ENCODE results near the gene BANF1. TPM values are rescaled to one million over a fixed set of nuclear protein-coding genes. Genes with fewer than 3 reads are reported as not detected.

BANF1 gene
- total RNA-seq, 1 donor from 2014 or later = 180 TPM

- Mint-ChIP-seq H3K9me3 (ENCODE audit: unreplicated experiment) (peaks cover 2% of the 10 kb centered on the region), H3K36me3 (ENCODE audit: low read depth, unreplicated experiment) (peaks cover 3% of the 10 kb centered on the region), H3K4me1 (ENCODE audit: low read depth, unreplicated experiment) (peaks cover 11% of the 10 kb centered on the region), H3K27ac (ENCODE audit: unreplicated experiment) (no peak overlapping the region), H3K4me3 (ENCODE audit: unreplicated experiment) (no peak overlapping the region), H3K27me3 (ENCODE audit: low read depth, unreplicated experiment) (peaks cover 3% of the 10 kb centered on the region)
- Histone ChIP-seq H3K4me2 (ENCODE audit: low read length) (no peak overlapping the region), H3K4me3 (ENCODE audit: insufficient read depth, low read depth, low read length) (no peak overlapping the region), H3K36me3 (ENCODE audit: insufficient read depth, low read length) (peaks cover 9% of the 10 kb centered on the region), H3K79me2 (ENCODE audit: insufficient read depth, low read length) (peaks cover 17% of the 10 kb centered on the region), H4K20me1 (ENCODE audit: insufficient read depth, low read length) (peaks cover 3% of the 10 kb centered on the region), H2AFZ (ENCODE audit: low read depth, low read length) (no peak overlapping the region), H3K4me1 (ENCODE audit: insufficient read depth, low read length) (peaks cover 5% of the 10 kb centered on the region), H3K9ac (ENCODE audit: low read length) (no peak overlapping the region), H3K9me3 (ENCODE audit: insufficient read depth, low read depth, low read length) (no peaks in the 10 kb centered on the region), H3K27me3 (ENCODE audit: insufficient read depth, low read length) (peaks cover 3% of the 10 kb centered on the region), H3K27ac (ENCODE audit: low read depth, low read length) (no peak overlapping the region)
- TF ChIP-seq, protein P1, sequence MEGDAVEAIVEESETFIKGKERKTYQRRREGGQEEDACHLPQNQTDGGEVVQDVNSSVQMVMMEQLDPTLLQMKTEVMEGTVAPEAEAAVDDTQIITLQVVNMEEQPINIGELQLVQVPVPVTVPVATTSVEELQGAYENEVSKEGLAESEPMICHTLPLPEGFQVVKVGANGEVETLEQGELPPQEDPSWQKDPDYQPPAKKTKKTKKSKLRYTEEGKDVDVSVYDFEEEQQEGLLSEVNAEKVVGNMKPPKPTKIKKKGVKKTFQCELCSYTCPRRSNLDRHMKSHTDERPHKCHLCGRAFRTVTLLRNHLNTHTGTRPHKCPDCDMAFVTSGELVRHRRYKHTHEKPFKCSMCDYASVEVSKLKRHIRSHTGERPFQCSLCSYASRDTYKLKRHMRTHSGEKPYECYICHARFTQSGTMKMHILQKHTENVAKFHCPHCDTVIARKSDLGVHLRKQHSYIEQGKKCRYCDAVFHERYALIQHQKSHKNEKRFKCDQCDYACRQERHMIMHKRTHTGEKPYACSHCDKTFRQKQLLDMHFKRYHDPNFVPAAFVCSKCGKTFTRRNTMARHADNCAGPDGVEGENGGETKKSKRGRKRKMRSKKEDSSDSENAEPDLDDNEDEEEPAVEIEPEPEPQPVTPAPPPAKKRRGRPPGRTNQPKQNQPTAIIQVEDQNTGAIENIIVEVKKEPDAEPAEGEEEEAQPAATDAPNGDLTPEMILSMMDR (IDR thresholded peaks at IDR 0.05; ENCODE audit: insufficient read depth, low read depth, low read length) = no peak
- no peak for TF ChIP-seq EZH2 (IDR thresholded peaks at IDR 0.05; ENCODE audit: insufficient read depth, low read length)
- no peak for FAIRE-seq
- DNase-seq (ENCODE audit: low read depth) = no peak
Observed at GRCh38 chr11:66006891-66007176, 4.5 kb downstream of the BANF1 start.

DNA sequence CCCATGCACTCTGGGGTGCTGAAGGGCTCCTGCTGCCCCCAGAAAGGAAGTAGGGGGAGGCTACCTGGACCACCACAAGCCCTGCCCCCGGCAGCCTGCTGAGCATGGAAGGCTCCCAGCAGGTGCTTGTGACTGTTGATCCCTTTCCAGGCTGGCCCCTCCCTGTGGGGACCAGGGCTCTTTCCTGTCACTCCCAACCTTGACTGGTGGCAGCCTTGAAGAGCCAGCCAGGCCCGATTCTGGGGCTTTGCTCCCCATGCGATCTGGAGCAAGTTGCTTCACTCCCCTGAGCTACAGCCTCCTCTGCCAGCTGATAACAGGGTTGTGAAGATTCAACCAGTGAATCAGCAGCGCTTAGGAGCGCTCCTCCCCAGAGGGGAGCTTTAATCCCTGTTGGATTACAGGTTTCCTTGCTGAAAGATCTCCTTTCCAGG, 4.9 kb downstream of the BANF1 start:
- H3K36me3 ChIP-seq (ENCODE audit: insufficient read depth, low read length) = peaks cover 9% of the 10 kb centered on the region

GRCh38 chr11:66008095-66008467, 5.8 kb downstream of the BANF1 start:
- H3K9me3 ChIP-seq (ENCODE audit: insufficient read depth, low read depth, low read length) = no peaks in the 10 kb centered on the region
- FAIRE-seq = no peak
- no peak overlapping the region for H3K4me3 ChIP-seq (ENCODE audit: insufficient read depth, low read depth, low read length)
- peaks cover 8% of the 10 kb centered on the region for H3K4me1 ChIP-seq (ENCODE audit: insufficient read depth, low read length)
- H3K79me2 ChIP-seq (ENCODE audit: insufficient read depth, low read length) = peaks cover 11% of the 10 kb centered on the region
- peaks cover 2% of the 10 kb centered on the region for H3K9me3 Mint-ChIP-seq (ENCODE audit: unreplicated experiment)
- peaks cover 10% of the 10 kb centered on the region for H3K4me1 Mint-ChIP-seq (ENCODE audit: low read depth, unreplicated experiment)
- H3K27ac Mint-ChIP-seq (ENCODE audit: unreplicated experiment) = no peak overlapping the region
- H2AFZ ChIP-seq (ENCODE audit: low read depth, low read length) = no peak overlapping the region
- H3K36me3 Mint-ChIP-seq (ENCODE audit: low read depth, unreplicated experiment) = peaks cover 3% of the 10 kb centered on the region
- H3K36me3 ChIP-seq (ENCODE audit: insufficient read depth, low read length) = peaks cover 9% of the 10 kb centered on the region
- no peak overlapping the region for H3K9ac ChIP-seq (ENCODE audit: low read length)
- no peak for TF ChIP-seq EZH2 (IDR thresholded peaks at IDR 0.05; ENCODE audit: insufficient read depth, low read length)
- DNase-seq (ENCODE audit: low read depth) = no peak
- no peak overlapping the region for H3K4me3 Mint-ChIP-seq (ENCODE audit: unreplicated experiment)
- no peak overlapping the region for H3K27ac ChIP-seq (ENCODE audit: low read depth, low read length)
- peaks cover 3% of the 10 kb centered on the region for H3K27me3 Mint-ChIP-seq (ENCODE audit: low read depth, unreplicated experiment)
- no peak overlapping the region for H3K4me2 ChIP-seq (ENCODE audit: low read length)
- peaks cover 3% of the 10 kb centered on the region for H3K27me3 ChIP-seq (ENCODE audit: insufficient read depth, low read length)
- peaks cover 3% of the 10 kb centered on the region for H4K20me1 ChIP-seq (ENCODE audit: insufficient read depth, low read length)

More for the DNA sequence above, 4.9 kb downstream of the BANF1 start:
- FAIRE-seq (no peak), DNase-seq (ENCODE audit: low read depth) (no peak)
- Histone ChIP-seq H4K20me1 (ENCODE audit: insufficient read depth, low read length) (peaks cover 3% of the 10 kb centered on the region), H3K27ac (ENCODE audit: low read depth, low read length) (no peak overlapping the region), H3K4me3 (ENCODE audit: insufficient read depth, low read depth, low read length) (no peak overlapping the region), H3K9me3 (ENCODE audit: insufficient read depth, low read depth, low read length) (no peaks in the 10 kb centered on the region), H3K27me3 (ENCODE audit: insufficient read depth, low read length) (peaks cover 3% of the 10 kb centered on the region), H3K9ac (ENCODE audit: low read length) (no peak overlapping the region), H3K4me1 (ENCODE audit: insufficient read depth, low read length) (peaks cover 5% of the 10 kb centered on the region), H3K4me2 (ENCODE audit: low read length) (no peak overlapping the region), H3K79me2 (ENCODE audit: insufficient read depth, low read length) (peaks cover 16% of the 10 kb centered on the region), H2AFZ (ENCODE audit: low read depth, low read length) (no peak overlapping the region)
- TF ChIP-seq, protein P1 (IDR thresholded peaks at IDR 0.05; ENCODE audit: insufficient read depth, low read depth, low read length) = no peak
- TF ChIP-seq EZH2 (IDR thresholded peaks at IDR 0.05; ENCODE audit: insufficient read depth, low read length) = no peak
- H3K9me3 Mint-ChIP-seq (ENCODE audit: unreplicated experiment) = peaks cover 2% of the 10 kb centered on the region
- H3K4me3 Mint-ChIP-seq (ENCODE audit: unreplicated experiment) = no peak overlapping the region
- no peak overlapping the region for H3K27ac Mint-ChIP-seq (ENCODE audit: unreplicated experiment)
- H3K36me3 Mint-ChIP-seq (ENCODE audit: low read depth, unreplicated experiment) = peaks cover 3% of the 10 kb centered on the region
- H3K4me1 Mint-ChIP-seq (ENCODE audit: low read depth, unreplicated experiment) = peaks cover 11% of the 10 kb centered on the region
- peaks cover 3% of the 10 kb centered on the region for H3K27me3 Mint-ChIP-seq (ENCODE audit: low read depth, unreplicated experiment)

All from astrocyte (in vitro differentiated cells and primary cell).